Tracheal epithelial cell (primary cell): Measurements from ENCODE around the gene HELQ. TPM values are rescaled to one million over a fixed set of nuclear protein-coding genes. Genes with fewer than 3 reads are reported as not detected.

ENCODE experiments used
- total RNA-seq: library from RNA; depleted of rRNA; stranded (reverse); fragments of >200 nt; gene quantifications from 2 replicates; pipeline ENCODE4 v1.2.1, GENCODE V29; 2014

The HELQ gene, protein sequence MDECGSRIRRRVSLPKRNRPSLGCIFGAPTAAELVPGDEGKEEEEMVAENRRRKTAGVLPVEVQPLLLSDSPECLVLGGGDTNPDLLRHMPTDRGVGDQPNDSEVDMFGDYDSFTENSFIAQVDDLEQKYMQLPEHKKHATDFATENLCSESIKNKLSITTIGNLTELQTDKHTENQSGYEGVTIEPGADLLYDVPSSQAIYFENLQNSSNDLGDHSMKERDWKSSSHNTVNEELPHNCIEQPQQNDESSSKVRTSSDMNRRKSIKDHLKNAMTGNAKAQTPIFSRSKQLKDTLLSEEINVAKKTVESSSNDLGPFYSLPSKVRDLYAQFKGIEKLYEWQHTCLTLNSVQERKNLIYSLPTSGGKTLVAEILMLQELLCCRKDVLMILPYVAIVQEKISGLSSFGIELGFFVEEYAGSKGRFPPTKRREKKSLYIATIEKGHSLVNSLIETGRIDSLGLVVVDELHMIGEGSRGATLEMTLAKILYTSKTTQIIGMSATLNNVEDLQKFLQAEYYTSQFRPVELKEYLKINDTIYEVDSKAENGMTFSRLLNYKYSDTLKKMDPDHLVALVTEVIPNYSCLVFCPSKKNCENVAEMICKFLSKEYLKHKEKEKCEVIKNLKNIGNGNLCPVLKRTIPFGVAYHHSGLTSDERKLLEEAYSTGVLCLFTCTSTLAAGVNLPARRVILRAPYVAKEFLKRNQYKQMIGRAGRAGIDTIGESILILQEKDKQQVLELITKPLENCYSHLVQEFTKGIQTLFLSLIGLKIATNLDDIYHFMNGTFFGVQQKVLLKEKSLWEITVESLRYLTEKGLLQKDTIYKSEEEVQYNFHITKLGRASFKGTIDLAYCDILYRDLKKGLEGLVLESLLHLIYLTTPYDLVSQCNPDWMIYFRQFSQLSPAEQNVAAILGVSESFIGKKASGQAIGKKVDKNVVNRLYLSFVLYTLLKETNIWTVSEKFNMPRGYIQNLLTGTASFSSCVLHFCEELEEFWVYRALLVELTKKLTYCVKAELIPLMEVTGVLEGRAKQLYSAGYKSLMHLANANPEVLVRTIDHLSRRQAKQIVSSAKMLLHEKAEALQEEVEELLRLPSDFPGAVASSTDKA
- total RNA-seq, result 7.7 and 10.7 TPM in 2 replicates

DNA sequence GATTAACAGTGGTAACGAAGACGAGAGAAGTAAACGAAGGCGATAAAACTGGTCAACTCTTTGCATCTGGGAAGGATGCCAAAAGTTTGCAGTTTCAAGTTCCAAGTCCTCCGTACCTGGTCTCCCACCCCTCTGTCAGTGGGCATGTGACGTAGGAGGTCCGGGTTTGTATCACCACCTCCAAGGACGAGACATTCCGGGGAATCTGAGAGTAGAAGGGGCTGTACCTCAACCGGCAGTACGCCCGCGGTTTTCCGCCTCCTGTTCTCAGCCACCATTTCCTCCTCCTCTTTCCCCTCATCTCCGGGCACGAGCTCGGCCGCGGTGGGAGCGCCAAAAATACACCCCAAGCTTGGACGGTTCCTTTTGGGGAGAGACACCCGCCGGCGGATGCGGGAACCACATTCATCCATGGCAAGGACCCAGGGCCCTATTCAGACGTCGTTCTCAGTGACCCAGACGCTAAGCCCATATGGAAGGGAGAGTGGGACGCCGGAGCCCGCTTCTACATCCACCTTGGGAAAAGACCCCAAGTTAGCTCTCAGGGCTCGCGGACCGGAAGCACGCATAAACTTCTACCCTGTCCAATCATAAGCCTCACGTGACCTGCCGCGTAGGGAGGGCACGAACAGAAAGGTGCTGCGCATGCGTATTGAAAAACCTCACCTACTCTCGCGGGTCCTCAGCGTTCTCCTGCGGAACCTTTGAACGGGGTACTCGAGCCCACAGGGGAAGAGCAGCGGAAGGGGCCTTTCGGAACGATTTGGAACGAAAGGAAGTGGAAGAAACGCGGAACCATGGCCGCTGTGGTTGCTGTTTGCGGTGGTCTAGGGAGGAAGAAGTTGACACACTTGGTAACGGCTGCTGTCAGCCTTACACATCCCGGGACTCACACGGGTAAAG is at the start of gene HELQ, which contains the start of gene MRPS18C:
HELQ (minus strand) TSS at position 543 of the 903 bp plus-strand sequence; CDS start at position 413, 130 bp downstream.
MRPS18C (plus strand) TSS at position 778 of the 903 bp plus-strand sequence; CDS start at position 798, 20 bp downstream.

DNA sequence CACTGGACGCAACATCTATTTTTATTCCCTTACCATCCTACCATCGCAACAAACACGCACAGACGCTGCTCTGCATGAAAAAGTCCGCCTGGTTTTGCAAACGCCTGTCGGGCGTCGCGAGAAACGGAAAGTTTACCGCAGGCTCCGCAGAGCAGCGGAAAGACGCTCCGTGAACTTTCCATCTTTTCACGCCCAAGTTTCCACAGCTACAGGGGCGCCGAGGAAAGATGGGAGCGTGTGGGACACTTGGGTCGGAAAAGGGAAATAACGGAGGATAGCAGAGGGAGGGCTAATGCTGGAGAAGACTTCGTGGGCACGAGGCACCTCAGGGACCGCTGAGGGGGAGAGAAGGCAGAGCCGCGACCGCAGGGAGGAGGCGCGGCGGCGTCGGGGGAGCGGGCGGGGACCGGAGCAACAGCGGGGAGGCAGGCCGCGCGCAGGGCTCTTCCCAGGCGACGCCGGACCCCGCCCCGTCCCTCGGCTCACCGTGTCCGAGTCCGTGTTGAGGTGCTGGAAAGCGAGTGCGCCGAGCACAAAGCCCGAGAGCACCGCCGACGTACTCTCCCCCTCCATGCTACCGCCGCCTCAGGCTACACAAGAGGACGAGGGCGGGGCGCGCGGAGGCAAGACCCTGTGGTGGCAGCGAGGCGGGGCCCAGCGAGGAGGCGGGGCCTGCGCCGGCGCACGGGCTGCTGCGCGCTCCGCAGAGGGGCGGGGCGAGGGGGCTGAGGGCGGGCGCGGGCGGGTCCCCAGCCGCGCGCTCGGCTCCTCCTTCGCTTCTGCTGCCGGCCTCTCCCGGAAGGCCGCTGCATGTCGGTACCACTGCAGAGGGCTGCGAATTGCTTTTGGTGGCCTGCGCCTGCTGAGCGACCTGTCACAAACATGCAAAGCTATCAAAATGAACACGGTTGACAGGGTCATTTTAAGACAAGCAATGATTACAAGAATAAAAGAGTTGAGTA is 29.2 kb upstream of the HELQ start, which contains the start of gene ABRAXAS1:
ABRAXAS1 (minus strand) TSS at position 601 of the 962 bp plus-strand sequence; CDS start at position 573, 28 bp downstream.

Other genes with a start within 250 kb of the HELQ start
- 6.8 and 9.6 TPM in 2 replicates for gene COQ2, start 171.0 kb downstream of the HELQ start, total RNA-seq
- gene HPSE, start 121.0 kb downstream of the HELQ start, total RNA-seq, result 0.72 and 3.0 TPM in 2 replicates
- gene MRPS18C, start 235 bp upstream of the HELQ start, total RNA-seq, result 15.1 and 18.6 TPM in 2 replicates
- gene ABRAXAS1, start 29.3 kb upstream of the HELQ start, total RNA-seq, result 4.8 and 10.2 TPM in 2 replicates
- gene GPAT3, start 80.3 kb upstream of the HELQ start, total RNA-seq, result 3.2 and 4.8 TPM in 2 replicates